Measurements from ENCODE around the gene BMPR2. TPM values are rescaled to one million over a fixed set of nuclear protein-coding genes. Genes with fewer than 3 reads are reported as not detected.

Gene BMPR2
- total RNA-seq, 3 donors from 2014 or later: 48.8 to 70.4 (median 63.2) TPM

Other genes with a start within 250 kb of the BMPR2 start
- 10 to 100 TPM; 54.1 to 78.6 (median 68.5) TPM for gene SUMO1, start 137.7 kb upstream of the BMPR2 start, total RNA-seq
- 10 to 100 TPM; 39.2 to 96.2 (median 74.7) TPM for gene NOP58, start 110.6 kb upstream of the BMPR2 start, total RNA-seq

Measured in breast epithelium (tissue), 3 donors.